ENCODE measurements around the gene ZFPM1. TPM values are rescaled to one million over a fixed set of nuclear protein-coding genes. Genes with fewer than 3 reads are reported as not detected.

Gene ZFPM1
- total RNA-seq, 1 experiment from 2014 or later: 24.1 TPM

DNA sequence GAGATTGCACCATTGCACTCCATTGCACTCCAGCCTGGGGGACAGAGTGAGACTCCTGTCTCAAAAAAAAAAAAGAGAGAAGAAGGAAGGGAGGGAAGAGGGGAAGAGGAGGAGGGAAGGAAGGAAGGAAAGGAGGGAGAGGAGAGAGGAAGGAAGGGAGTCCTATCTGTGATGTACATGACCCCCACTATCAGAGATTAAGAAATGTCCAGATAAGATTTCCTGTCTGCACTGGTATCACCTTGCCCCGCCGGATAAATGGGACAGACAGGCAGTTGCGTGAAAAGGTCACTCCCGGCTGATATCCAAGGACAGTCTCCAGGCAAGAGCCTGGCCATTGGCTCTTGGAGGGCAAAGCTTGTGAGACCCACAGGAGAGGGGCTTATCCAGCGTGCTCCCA, 5.2 kb upstream of the ZFPM1 start:
- no peaks in the 10 kb centered on the region for H3K9me3 ChIP-seq
- ChIA-PET POLR2A (interaction anchor here (0.6 to 0.7 kb wide), 2 partner anchors 117 to 122 kb away, joined by 4 read pairs; no protein-coding TSS in a partner anchor), CTCF (no interaction called here)
- Mint-ChIP-seq H3K36me3 (ENCODE audit: insufficient read depth, unreplicated experiment) (no peaks in the 10 kb centered on the region), H3K27ac (ENCODE audit: unreplicated experiment) (no peak overlapping the region), H3K4me3 (ENCODE audit: unreplicated experiment) (no peak overlapping the region), H3K9me3 (ENCODE audit: unreplicated experiment) (no peaks in the 10 kb centered on the region), H3K27me3 (ENCODE audit: insufficient read depth, unreplicated experiment) (no peaks in the 10 kb centered on the region), H3K4me1 (ENCODE audit: low read depth, unreplicated experiment) (no peaks in the 10 kb centered on the region)
- no TSS peak for BruUV-seq (replicated peaks)
- no peaks in the 10 kb centered on the region for H3K36me3 ChIP-seq (ENCODE audit: control insufficient read depth, insufficient read depth, low read length)
- no peak for DNase-seq
- no peak overlapping the region for H3K4me3 ChIP-seq (ENCODE audit: low read depth, low read length)
- intact Hi-C loops (cut with micrococcal nuclease; ENCODE audit: unreplicated experiment): no loop called here
- peaks cover 17% of the 10 kb centered on the region for H3K4me1 ChIP-seq
- TF ChIP-seq, protein P1, sequence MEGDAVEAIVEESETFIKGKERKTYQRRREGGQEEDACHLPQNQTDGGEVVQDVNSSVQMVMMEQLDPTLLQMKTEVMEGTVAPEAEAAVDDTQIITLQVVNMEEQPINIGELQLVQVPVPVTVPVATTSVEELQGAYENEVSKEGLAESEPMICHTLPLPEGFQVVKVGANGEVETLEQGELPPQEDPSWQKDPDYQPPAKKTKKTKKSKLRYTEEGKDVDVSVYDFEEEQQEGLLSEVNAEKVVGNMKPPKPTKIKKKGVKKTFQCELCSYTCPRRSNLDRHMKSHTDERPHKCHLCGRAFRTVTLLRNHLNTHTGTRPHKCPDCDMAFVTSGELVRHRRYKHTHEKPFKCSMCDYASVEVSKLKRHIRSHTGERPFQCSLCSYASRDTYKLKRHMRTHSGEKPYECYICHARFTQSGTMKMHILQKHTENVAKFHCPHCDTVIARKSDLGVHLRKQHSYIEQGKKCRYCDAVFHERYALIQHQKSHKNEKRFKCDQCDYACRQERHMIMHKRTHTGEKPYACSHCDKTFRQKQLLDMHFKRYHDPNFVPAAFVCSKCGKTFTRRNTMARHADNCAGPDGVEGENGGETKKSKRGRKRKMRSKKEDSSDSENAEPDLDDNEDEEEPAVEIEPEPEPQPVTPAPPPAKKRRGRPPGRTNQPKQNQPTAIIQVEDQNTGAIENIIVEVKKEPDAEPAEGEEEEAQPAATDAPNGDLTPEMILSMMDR (IDR thresholded peaks at IDR 0.05; ENCODE audit: insufficient read depth in 1 of 2, low read depth in 1 of 2, low read length in 1 of 2, severe bottlenecking in 1 of 2, unreplicated experiment in 1 of 2): no peak
- no peaks in the 10 kb centered on the region for H3K27me3 ChIP-seq (replicated peaks; ENCODE audit: control insufficient read depth, insufficient read depth, low read length)

DNA sequence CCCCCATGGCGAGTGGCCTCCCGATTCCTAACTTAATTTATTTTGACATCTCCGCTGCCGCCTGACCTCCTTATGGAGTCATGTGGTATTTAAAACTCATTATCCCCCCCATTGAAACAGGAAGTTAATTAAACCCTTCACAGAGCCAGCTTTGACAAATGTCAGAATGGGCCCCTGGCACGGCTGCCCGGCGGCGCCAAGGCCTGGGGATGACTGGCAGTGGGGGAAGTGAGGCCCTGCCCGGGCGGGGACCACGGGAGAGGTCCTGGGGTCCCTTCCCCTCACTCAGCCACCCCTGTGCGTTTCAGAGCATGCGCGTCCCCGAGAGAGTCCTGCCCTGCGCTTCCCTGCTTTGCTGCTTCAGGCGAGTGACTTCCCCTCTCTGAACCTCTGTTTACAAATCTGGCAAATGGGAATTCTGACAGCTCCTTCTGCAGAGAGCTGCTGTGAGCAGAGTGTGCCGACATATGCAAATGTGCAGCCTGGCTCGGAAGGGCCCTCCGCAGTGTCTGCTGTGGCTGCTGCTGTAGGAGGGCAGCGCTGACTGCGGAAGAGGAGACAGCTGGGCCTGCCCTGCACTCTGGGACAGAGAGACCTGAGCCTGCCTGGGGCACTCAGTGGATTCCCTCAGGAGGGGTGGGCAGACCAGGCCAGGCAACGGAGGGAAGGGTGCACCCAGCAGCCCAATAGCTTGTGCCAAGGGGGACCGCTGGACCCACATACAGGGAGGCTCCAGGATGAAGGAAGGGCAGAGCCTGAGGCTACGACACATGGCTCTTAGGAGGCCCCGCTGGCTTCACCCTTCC, 4.4 kb upstream of the ZFPM1 start:
- no peaks in the 10 kb centered on the region for H3K36me3 Mint-ChIP-seq (ENCODE audit: insufficient read depth, unreplicated experiment)
- no peak overlapping the region for H3K4me3 Mint-ChIP-seq (ENCODE audit: unreplicated experiment)
- Histone ChIP-seq H3K27me3 (replicated peaks; ENCODE audit: control insufficient read depth, insufficient read depth, low read length) (no peaks in the 10 kb centered on the region), H3K9me3 (no peaks in the 10 kb centered on the region), H3K4me1 (peaks cover 13% of the 10 kb centered on the region), H3K36me3 (ENCODE audit: control insufficient read depth, insufficient read depth, low read length) (no peaks in the 10 kb centered on the region), H3K4me3 (ENCODE audit: low read depth, low read length) (no peak overlapping the region)
- no peaks in the 10 kb centered on the region for H3K27me3 Mint-ChIP-seq (ENCODE audit: insufficient read depth, unreplicated experiment)
- H3K4me1 Mint-ChIP-seq (ENCODE audit: low read depth, unreplicated experiment): no peaks in the 10 kb centered on the region
- H3K27ac Mint-ChIP-seq (ENCODE audit: unreplicated experiment): no peak overlapping the region
- POLR2A ChIA-PET: interaction anchor here (0.7 kb wide), 1 partner anchor 121 kb away, joined by 4 read pairs; no protein-coding TSS in a partner anchor
- no peak for DNase-seq
- H3K9me3 Mint-ChIP-seq (ENCODE audit: unreplicated experiment): no peaks in the 10 kb centered on the region
- TF ChIP-seq, protein P1 (IDR thresholded peaks at IDR 0.05; ENCODE audit: insufficient read depth in 1 of 2, low read depth in 1 of 2, low read length in 1 of 2, severe bottlenecking in 1 of 2, unreplicated experiment in 1 of 2): no peak
- BruUV-seq (replicated peaks): no TSS peak
- CTCF ChIA-PET: interaction anchor here (0.7 kb wide), 1 partner anchor 11 kb away, joined by 3 read pairs; no protein-coding TSS in a partner anchor
- intact Hi-C loops (cut with micrococcal nuclease; ENCODE audit: unreplicated experiment): no loop called here

DNA sequence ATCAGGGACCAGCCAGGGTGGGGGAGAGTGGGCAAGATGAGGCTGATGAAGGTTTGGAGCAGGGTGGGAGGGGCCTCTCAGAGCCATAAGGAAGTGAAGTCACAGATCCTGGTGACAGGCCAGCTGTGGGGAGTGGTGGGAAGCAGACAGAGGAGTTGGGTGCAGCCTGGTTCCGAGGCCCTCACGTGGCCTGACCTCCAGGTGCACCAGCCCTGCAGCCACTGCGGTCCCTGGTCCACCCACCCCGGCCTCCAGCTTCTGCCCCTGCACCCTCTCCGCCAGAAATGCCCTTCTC, 3.9 kb upstream of the ZFPM1 start:
- no peaks in the 10 kb centered on the region for H3K9me3 Mint-ChIP-seq (ENCODE audit: unreplicated experiment)
- H3K9me3 ChIP-seq: no peaks in the 10 kb centered on the region
- H3K27ac Mint-ChIP-seq (ENCODE audit: unreplicated experiment): no peak overlapping the region
- H3K4me3 ChIP-seq (ENCODE audit: low read depth, low read length): no peak overlapping the region
- H3K27me3 Mint-ChIP-seq (ENCODE audit: insufficient read depth, unreplicated experiment): no peaks in the 10 kb centered on the region
- ChIA-PET POLR2A (no interaction called here), CTCF (interaction anchor here (0.6 to 0.7 kb wide), 2 partner anchors 12 to 112 kb away, joined by 3 read pairs; no protein-coding TSS in a partner anchor)
- no peaks in the 10 kb centered on the region for H3K27me3 ChIP-seq (replicated peaks; ENCODE audit: control insufficient read depth, insufficient read depth, low read length)
- H3K4me1 Mint-ChIP-seq (ENCODE audit: low read depth, unreplicated experiment): no peaks in the 10 kb centered on the region
- intact Hi-C loops (cut with micrococcal nuclease; ENCODE audit: unreplicated experiment): no loop called here
- BruUV-seq (replicated peaks): no TSS peak
- peaks cover 13% of the 10 kb centered on the region for H3K4me1 ChIP-seq
- no peaks in the 10 kb centered on the region for H3K36me3 ChIP-seq (ENCODE audit: control insufficient read depth, insufficient read depth, low read length)
- DNase-seq: no peak
- H3K4me3 Mint-ChIP-seq (ENCODE audit: unreplicated experiment): no peak overlapping the region
- H3K36me3 Mint-ChIP-seq (ENCODE audit: insufficient read depth, unreplicated experiment): no peaks in the 10 kb centered on the region
- TF ChIP-seq, protein P1 (IDR thresholded peaks at IDR 0.05; ENCODE audit: insufficient read depth in 1 of 2, low read depth in 1 of 2, low read length in 1 of 2, severe bottlenecking in 1 of 2, unreplicated experiment in 1 of 2): no peak

All from Caco-2 (cell line).